Measurements from ENCODE around the gene RETREG1.

Gene RETREG1

GRCh38 chr5:16570121-16570815 lies 46.5 kb downstream of the RETREG1 start:
- no peak overlapping the region for H3K4me3 ChIP-seq (ENCODE audit: control insufficient read depth, low read depth, low read length)
- DNase-seq (ENCODE audit: low read depth), result no peak
- TF ChIP-seq CTCF (IDR thresholded peaks at IDR 0.05; ENCODE audit: control insufficient read depth, insufficient read depth, low read depth, low read length, missing control alignments), result no peak

- no peak for TF ChIP-seq CTCF (IDR thresholded peaks at IDR 0.05; ENCODE audit: control insufficient read depth, insufficient read depth, low read depth, low read length, missing control alignments)
- DNase-seq (ENCODE audit: low read depth), result no peak
- no peak overlapping the region for H3K4me3 ChIP-seq (ENCODE audit: control insufficient read depth, low read depth, low read length)
Measured at GRCh38 chr5:16568875-16569580, 47.8 kb downstream of the RETREG1 start.

- DNase-seq (ENCODE audit: low read depth), result no peak
- no peak overlapping the region for H3K4me3 ChIP-seq (ENCODE audit: control insufficient read depth, low read depth, low read length)
- no peak for TF ChIP-seq CTCF (IDR thresholded peaks at IDR 0.05; ENCODE audit: control insufficient read depth, insufficient read depth, low read depth, low read length, missing control alignments)
Measured at GRCh38 chr5:16567365-16567764, 49.4 kb downstream of the RETREG1 start.

- DNase-seq (ENCODE audit: low read depth), result no peak
- no peak overlapping the region for H3K4me3 ChIP-seq (ENCODE audit: control insufficient read depth, low read depth, low read length)
- TF ChIP-seq CTCF (IDR thresholded peaks at IDR 0.05; ENCODE audit: control insufficient read depth, insufficient read depth, low read depth, low read length, missing control alignments), result no peak
Measured at GRCh38 chr5:16565118-16565517, 51.7 kb downstream of the RETREG1 start.

GRCh38 chr5:16564248-16564867 lies 52.4 kb downstream of the RETREG1 start:
- DNase-seq (ENCODE audit: low read depth), result no peak
- TF ChIP-seq CTCF (IDR thresholded peaks at IDR 0.05; ENCODE audit: control insufficient read depth, insufficient read depth, low read depth, low read length, missing control alignments), result no peak
- no peak overlapping the region for H3K4me3 ChIP-seq (ENCODE audit: control insufficient read depth, low read depth, low read length)

GRCh38 chr5:16563686-16564085 lies 53.1 kb downstream of the RETREG1 start:
- no peak for DNase-seq (ENCODE audit: low read depth)
- no peak for TF ChIP-seq CTCF (IDR thresholded peaks at IDR 0.05; ENCODE audit: control insufficient read depth, insufficient read depth, low read depth, low read length, missing control alignments)

More at GRCh38 chr5:16563686-16564085, 53.1 kb downstream of the RETREG1 start:
- H3K4me3 ChIP-seq (ENCODE audit: control insufficient read depth, low read depth, low read length), result no peak overlapping the region
